ENCODE data around the gene C17orf50.

- no peak for TF ChIP-seq SMC3 (IDR thresholded peaks at IDR 0.05; ENCODE audit: low read length)
- TF ChIP-seq ZNF441 (CRISPR knock-in tag; IDR thresholded peaks at IDR 0.05; ENCODE audit: borderline replicate concordance), result no peak
- TF ChIP-seq SKI (IDR thresholded peaks at IDR 0.05; ENCODE audit: partially characterized antibody), result no peak
- TF ChIP-seq ZNF816 (CRISPR knock-in tag; IDR thresholded peaks at IDR 0.05; ENCODE audit: borderline replicate concordance), result no peak
- no peak for TF ChIP-seq CTCF (CRISPR knock-in tag; IDR thresholded peaks at IDR 0.05)
Observed at GRCh38 chr17:35728551-35728950, 32.1 kb upstream of the C17orf50 start.
